ENCODE measurements around the gene JPT2. TPM values are rescaled to one million over a fixed set of nuclear protein-coding genes. Genes with fewer than 3 reads are reported as not detected.

The JPT2 gene
- total RNA-seq, 1 donor from 2014 or later, result 53.1 TPM

- Histone ChIP-seq H3K27me3 (ENCODE audit: low read depth) (no peaks in the 10 kb centered on the region), H3K9me3 (no peaks in the 10 kb centered on the region), H3K36me3 (peaks cover 57% of the 10 kb centered on the region), H3K27ac (no peak overlapping the region), H3K4me1 (peaks cover 14% of the 10 kb centered on the region), H3K4me3 (no peak overlapping the region)
- DNase-seq (no peak), ATAC-seq (no peak)
- intact Hi-C loops (cut with DNase I), result no loop called here
- TF ChIP-seq CTCF (IDR thresholded peaks at IDR 0.05), result no peak
Observed at GRCh38 chr16:1674751-1675664, 3.1 kb upstream of the JPT2 start.

- Histone ChIP-seq H3K27ac (no peak overlapping the region), H3K4me1 (peaks cover 14% of the 10 kb centered on the region), H3K36me3 (peaks cover 41% of the 10 kb centered on the region), H3K27me3 (ENCODE audit: low read depth) (no peaks in the 10 kb centered on the region), H3K4me3 (no peak overlapping the region), H3K9me3 (no peaks in the 10 kb centered on the region)
- intact Hi-C loops (cut with DNase I), result no loop called here
- no peak for TF ChIP-seq CTCF (IDR thresholded peaks at IDR 0.05)
- ATAC-seq (no peak), DNase-seq (no peak)
Observed at GRCh38 chr16:1676661-1677060, 1.4 kb upstream of the JPT2 start.

- no peak for DNase-seq
- Histone ChIP-seq H3K27me3 (ENCODE audit: low read depth) (no peaks in the 10 kb centered on the region), H3K9me3 (no peaks in the 10 kb centered on the region), H3K4me3 (peak overlapping the region; percentile 77), H3K4me1 (peaks cover 14% of the 10 kb centered on the region), H3K27ac (no peak overlapping the region), H3K36me3 (peaks cover 34% of the 10 kb centered on the region)
- TF ChIP-seq CTCF (IDR thresholded peaks at IDR 0.05), result no peak
- no peak for ATAC-seq
- intact Hi-C loops (cut with DNase I), result no loop called here
Observed at GRCh38 chr16:1677339-1677738, 740 bp upstream of the JPT2 start.

DNA sequence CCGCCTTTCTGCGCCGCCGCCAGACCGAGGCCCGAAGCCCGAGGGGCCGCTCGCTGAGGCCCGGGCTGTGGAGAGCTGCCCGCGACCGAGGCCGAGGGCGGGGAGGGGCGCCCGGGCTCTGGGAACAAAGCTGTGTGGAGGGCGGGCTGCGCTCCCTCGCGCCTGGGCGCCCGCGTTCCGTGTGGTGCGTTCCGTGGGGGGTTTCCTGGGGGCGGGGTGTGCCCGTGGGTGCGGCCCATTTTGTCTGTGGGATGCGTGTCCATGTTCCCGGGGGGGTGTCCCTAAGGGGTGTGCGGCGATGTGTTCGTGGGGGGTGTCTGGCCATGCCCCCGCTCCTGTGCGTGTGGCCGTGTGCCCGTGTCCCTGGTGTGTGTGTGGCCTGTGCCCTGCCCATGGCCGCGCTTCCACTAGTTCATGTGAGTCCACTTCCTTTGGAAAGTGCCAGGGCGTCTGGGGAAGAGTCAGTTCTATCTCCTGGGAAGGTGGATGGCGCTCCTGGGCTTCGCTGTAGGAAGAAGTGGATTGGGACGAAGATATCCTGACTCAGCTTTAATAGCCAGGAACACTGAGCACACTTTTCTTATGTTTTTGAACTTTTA is 520 bp downstream of the JPT2 start:
- H3K4me3 ChIP-seq, result peak overlapping the region; percentile 77
- intact Hi-C loops (cut with DNase I), result no loop called here
- peak overlapping the region; percentile 77 for H3K27ac ChIP-seq
- ATAC-seq (peak; percentile 49 to 57), DNase-seq (peak; percentile 62)
- H3K4me1 ChIP-seq, result peaks cover 14% of the 10 kb centered on the region
- no peaks in the 10 kb centered on the region for H3K9me3 ChIP-seq
- no peaks in the 10 kb centered on the region for H3K27me3 ChIP-seq (ENCODE audit: low read depth)
- no peak for TF ChIP-seq CTCF (IDR thresholded peaks at IDR 0.05)
- peaks cover 29% of the 10 kb centered on the region for H3K36me3 ChIP-seq

DNA sequence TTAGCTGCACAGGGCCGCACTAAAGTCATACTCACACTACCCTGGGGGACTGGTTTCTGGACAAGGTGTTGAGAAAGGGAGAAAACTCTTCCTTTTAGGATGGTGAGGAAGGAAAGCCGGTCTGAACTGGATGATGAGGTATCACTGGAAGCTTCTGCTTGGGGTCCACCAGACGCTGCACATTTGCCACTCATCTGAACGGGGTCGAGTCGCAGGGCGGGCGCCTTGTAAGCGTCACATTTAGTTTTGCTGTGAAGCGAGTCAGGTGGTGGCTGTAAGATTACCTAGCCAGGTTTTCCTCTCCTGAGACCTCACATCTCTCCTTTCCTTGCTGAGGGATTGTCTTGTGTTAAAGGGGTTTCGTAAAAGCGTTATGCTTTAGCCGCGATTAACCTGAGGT is 2.3 kb downstream of the JPT2 start:
- Histone ChIP-seq H3K4me3 (no peak overlapping the region), H3K36me3 (peaks cover 29% of the 10 kb centered on the region), H3K27ac (no peak overlapping the region), H3K27me3 (ENCODE audit: low read depth) (no peaks in the 10 kb centered on the region), H3K4me1 (peaks cover 14% of the 10 kb centered on the region), H3K9me3 (no peaks in the 10 kb centered on the region)
- no peak for ATAC-seq
- intact Hi-C loops (cut with DNase I), result no loop called here
- no peak for TF ChIP-seq CTCF (IDR thresholded peaks at IDR 0.05)
- DNase-seq, result no peak

All from lower lobe of right lung (tissue), 2 donors.